HG03139 (cell line): ENCODE measurements around the gene ABRAXAS1.
A peak's percentile ranks its signal among the peaks of the same experiment; 100 is the strongest.
"Not testable (repeated sequence)": the region's sequence is repeated elsewhere in the genome, so short reads cannot be mapped to it uniquely, and the experiment has no call there.

Source experiments
- ATAC-seq: cut with Tn5 transposase; IDR thresholded peaks from one replicate; pipeline ENCODE4 v1.9.1; 2021; ENCODE audit not compliant: unreplicated experiment

The ABRAXAS1 gene

GRCh38 chr4:83484500-83485461 is at the start of gene ABRAXAS1:
Gene ABRAXAS1, minus strand, starts transcription at chr4:83485100. Its CDS starts 28 bp downstream, at chr4:83485072.
- ATAC-seq = peak; percentile 92

DNA sequence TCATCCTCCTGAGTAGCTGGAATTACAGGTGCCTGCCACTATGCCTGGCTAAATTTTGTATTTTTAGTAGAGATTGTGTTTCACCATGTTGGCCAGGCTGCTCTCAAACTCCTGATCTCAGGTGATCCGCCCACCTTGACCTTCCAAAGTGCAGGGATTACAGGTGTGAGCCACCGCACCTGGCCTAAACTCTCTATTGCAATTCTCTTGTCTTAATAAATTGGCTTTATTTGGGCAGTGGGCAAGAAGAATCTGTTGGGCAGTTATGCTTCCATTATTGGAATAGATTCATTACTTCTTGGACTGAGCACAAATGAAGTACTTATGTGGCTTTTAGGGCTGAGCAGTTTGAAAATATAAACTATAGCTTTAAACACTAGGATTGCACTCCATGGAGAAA is 42.8 kb upstream of the ABRAXAS1 start:
- ATAC-seq = no peak

DNA sequence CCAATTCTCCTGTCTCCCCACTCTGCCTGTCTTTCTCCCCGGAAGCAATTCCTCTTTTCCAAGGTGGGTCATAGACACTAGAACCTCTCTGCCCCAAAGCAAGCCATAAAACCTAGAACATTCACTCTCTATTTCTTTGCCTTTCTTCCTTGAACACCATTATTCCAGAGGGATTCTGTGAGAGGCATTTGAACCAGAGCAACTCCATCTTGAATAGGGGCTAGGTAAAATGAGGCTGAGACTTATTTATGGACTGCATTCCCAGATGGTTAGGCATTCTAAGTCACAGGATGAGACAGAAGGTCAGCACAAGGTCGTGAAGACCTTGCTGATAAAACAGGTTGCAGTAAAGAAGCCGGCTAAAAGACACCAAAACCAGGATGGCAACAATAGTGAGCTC is 37.3 kb upstream of the ABRAXAS1 start:
- ATAC-seq = no peak

DNA sequence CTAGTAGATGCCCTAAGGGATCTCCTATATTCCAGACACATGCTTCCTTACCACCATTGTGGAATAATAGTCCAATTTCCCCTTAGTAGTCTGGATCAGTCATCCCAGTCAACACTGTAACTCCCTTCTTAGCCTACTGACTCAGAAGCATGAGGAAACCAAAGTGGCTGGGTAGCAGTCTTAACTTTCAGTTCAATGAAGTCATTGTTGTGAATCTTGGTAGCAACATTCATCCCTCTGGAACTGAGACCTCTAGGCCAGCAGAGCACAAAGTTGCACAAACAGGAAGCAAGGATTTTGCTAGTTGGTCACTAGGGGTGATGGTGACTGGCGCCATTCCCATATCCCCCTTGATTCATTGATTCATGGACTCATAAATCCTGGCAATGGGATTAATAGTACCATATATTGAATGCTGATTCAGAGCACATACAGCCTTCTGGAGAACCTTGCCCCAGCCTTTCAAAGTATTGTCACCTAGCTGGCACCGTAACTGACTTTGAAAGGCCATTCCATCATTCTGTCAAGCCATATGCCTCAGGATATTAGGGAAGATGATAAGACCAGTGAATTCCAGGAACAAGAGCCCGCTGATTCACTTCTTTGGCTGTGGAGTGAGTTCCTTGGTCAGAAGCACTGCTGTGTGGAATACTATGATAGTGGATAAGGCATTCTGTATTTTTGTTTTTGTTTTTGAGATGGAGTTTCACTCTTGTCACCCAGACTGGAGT is 31.3 kb upstream of the ABRAXAS1 start:
- ATAC-seq = no peak

GRCh38 chr4:83510442-83510841 is 25.5 kb upstream of the ABRAXAS1 start:
- ATAC-seq = no peak

DNA sequence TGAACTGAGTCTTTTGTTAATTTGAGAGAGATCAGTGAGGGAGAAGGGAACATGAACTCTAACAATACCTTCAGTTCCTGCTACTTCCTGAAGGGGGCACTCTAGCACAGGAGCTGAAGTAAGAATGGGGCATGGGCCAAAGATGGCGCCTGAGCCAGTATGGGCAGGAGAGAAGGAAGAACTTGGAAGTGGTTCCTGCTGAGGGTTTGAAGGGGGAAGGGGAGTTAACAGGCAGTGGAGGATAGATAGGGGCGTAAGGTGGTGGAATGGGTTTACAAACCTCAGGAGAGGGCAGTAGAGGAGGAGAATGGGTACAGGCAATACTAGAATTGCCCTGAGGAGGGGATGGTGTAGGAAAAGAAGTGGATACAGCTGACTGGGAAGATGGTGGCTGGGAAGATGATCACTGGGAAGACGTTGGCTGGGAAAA is 24.3 kb upstream of the ABRAXAS1 start:
- ATAC-seq = not testable (repeated sequence)

DNA sequence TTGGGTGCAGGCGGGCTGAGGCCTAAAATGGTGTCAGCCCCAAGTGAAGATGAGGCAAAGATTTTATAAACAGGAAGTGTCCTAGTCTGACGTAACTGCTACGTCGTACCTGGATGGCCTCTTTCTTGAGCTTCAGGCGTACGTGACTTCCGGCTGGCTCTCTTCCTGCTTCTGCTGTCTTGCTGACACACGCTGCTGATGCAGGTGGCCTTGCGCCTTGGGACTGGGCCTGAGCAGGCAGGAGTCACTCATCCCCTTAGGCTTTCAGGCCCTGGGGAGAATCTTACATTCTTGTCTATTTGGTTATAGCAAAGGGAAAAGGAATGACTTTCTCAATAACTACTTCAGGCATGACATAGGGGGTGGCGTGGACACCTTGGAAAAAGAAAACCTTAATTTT is 20.1 kb upstream of the ABRAXAS1 start:
- no peak for ATAC-seq

- ATAC-seq = no peak
These were observed 19.6 kb upstream of the ABRAXAS1 start for GRCh38 chr4:83504503-83504902.

GRCh38 chr4:83503974-83504373 is 19.1 kb upstream of the ABRAXAS1 start:
- ATAC-seq = no peak

- ATAC-seq = not testable (repeated sequence)
These were observed 16.8 kb upstream of the ABRAXAS1 start for GRCh38 chr4:83501671-83502070.

DNA sequence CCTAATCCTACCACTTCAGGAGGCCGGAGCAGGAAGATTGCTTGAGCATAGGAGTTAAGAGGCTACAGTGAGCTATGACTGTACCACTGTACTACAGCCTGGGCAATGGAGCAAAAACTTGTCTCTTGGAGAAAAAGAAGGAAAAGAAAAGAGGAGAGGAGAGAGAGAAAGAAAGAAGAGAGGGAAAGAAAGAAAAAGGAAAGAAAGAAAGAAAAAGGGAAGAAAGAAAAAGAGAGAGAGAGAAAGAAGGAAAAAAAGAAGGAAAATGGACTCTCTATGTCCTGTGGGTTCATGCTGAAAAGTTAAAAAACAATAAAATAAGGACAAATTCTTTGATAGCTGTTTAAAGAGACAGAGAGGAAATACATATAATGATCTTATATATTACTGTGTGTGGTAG is 13.3 kb upstream of the ABRAXAS1 start:
- ATAC-seq = no peak

GRCh38 chr4:83496085-83496917 is 11.4 kb upstream of the ABRAXAS1 start:
- not testable (repeated sequence) for ATAC-seq

GRCh38 chr4:83490876-83491450 is 6.1 kb upstream of the ABRAXAS1 start:
- no peak for ATAC-seq

DNA sequence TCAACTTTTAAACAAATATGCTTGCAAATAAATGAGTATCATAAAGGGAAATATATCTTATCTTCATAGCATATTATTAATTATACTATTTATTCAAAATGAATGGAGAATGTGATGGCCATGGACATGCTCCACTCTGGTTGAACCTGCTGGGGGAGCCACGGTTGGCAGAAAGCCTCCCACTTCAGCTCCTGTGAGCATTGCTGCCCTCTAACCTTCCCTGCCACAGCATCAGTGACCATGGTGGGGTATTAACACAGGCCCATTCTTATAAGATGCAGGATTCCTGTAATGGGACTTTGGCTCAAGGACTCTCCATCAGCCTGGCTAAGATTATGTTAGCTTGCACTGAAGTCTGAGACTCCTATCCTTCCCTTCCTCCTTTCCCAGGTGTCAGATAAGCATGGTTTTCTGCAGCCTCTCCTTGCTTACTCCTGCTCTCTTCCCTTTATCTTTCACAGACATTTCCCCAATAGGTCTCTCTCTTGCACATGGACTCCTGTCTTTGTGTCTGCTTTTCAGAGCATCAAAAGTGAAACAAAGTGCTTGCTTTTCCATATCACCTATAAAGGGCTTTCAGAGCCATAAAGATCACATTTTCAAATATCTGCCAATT is 4.9 kb upstream of the ABRAXAS1 start:
- ATAC-seq = no peak

GRCh38 chr4:83486457-83487129 is 1.7 kb upstream of the ABRAXAS1 start:
- no peak for ATAC-seq

- no peak for ATAC-seq
These were observed 10.9 kb downstream of the ABRAXAS1 start for GRCh38 chr4:83473966-83474365.

DNA sequence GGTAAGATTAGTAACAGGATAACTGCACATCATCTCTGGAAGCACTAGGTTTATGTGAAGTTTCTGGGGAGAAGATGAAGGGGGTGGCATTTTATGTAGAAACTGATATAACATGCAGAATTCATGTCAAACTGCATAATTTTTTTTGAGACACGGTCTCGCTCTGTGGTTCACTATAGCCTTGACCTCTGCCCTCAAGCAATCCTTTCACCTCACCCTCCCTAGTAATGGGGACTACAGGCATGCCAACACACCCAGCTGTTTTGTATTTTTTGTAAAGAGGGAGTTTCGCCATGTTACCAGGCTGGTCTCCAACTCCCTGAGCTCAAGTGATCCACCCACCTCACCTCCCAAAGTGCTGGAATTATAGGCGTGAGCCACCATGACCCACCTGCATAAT is 11.5 kb downstream of the ABRAXAS1 start:
- no peak for ATAC-seq

GRCh38 chr4:83456184-83456501 is 28.8 kb downstream of the ABRAXAS1 start:
- no peak for ATAC-seq

- peak; percentile 96 for ATAC-seq
These were observed 29.4 kb downstream of the ABRAXAS1 start, which contains the start of the genes HELQ and MRPS18C for GRCh38 chr4:83455281-83456183. Gene HELQ, minus strand, starts transcription at chr4:83455823. Its CDS starts 130 bp downstream, at chr4:83455693. Gene MRPS18C, plus strand, starts transcription at chr4:83456058. Its CDS starts 20 bp downstream, at chr4:83456078.
